CD4-positive, alpha-beta T cell treated with Interferon alpha-2 for 1 hour (primary cell): ENCODE results near the gene FRAT2.

Experiments used
- DNase-seq, 2 donors: peaks; one replicate each; pipeline ENCODE4 v3.0.0-alpha.2; 2020 to 2022

Gene FRAT2

GRCh38 chr10:97334370-97335175 lies at the start of gene FRAT2:
Gene FRAT2, minus strand, starts transcription at chr10:97334729. Its CDS starts 157 bp downstream, at chr10:97334572.
- DNase-seq = peak; percentile 86 to 90

GRCh38 chr10:97384156-97384555 lies 49.6 kb upstream of the FRAT2 start:
- no peak for DNase-seq

- DNase-seq = no peak
Measured at GRCh38 chr10:97383159-97383558, 48.6 kb upstream of the FRAT2 start.

- no peak for DNase-seq
Measured at GRCh38 chr10:97381626-97382025, 47.1 kb upstream of the FRAT2 start.

- no peak for DNase-seq
Measured at GRCh38 chr10:97380516-97380915, 46.0 kb upstream of the FRAT2 start.

- no peak for DNase-seq
Measured at GRCh38 chr10:97378933-97379921, 44.7 kb upstream of the FRAT2 start.

GRCh38 chr10:97376413-97376812 lies 41.9 kb upstream of the FRAT2 start:
- DNase-seq = peak in 1 of 2 donors; percentile 28

GRCh38 chr10:97373456-97373855 lies 38.9 kb upstream of the FRAT2 start:
- no peak for DNase-seq

- DNase-seq = no peak
Measured at GRCh38 chr10:97372233-97372875, 37.8 kb upstream of the FRAT2 start.

GRCh38 chr10:97371696-97372095 lies 37.2 kb upstream of the FRAT2 start:
- DNase-seq = no peak

GRCh38 chr10:97367126-97367649 lies 32.7 kb upstream of the FRAT2 start:
- no peak for DNase-seq

GRCh38 chr10:97366572-97366971 lies 32.0 kb upstream of the FRAT2 start:
- no peak for DNase-seq

- DNase-seq = no peak
Measured at GRCh38 chr10:97365761-97366351, 31.3 kb upstream of the FRAT2 start.

GRCh38 chr10:97363071-97363470 lies 28.5 kb upstream of the FRAT2 start:
- DNase-seq = no peak

GRCh38 chr10:97362310-97363033 lies 27.9 kb upstream of the FRAT2 start:
- no peak for DNase-seq

GRCh38 chr10:97361537-97361901 lies 27.0 kb upstream of the FRAT2 start:
- no peak for DNase-seq

- no peak for DNase-seq
Measured at GRCh38 chr10:97360705-97361536, 26.4 kb upstream of the FRAT2 start.

- DNase-seq = no peak
Measured at GRCh38 chr10:97358781-97359180, 24.3 kb upstream of the FRAT2 start.

GRCh38 chr10:97358349-97358748 lies 23.8 kb upstream of the FRAT2 start:
- DNase-seq = no peak

GRCh38 chr10:97356918-97357317 lies 22.4 kb upstream of the FRAT2 start:
- DNase-seq = no peak
